HCT116 (cell line): Measurements from ENCODE around the gene HNF1B. TPM values are rescaled to one million over a fixed set of nuclear protein-coding genes. Genes with fewer than 3 reads are reported as not detected.

Source experiments
- ATAC-seq: fragments of 200-7000 bp; cut with Tn5 transposase; 2 replicates; pipeline ENCODE4 v1.9.1; 2020; ENCODE audit warnings: mild to moderate bottlenecking, moderate library complexity
- BruUV-seq: library from RNA; stranded (reverse); fragments of 400-500 nt; replicated peaks from 2 replicates; lab custom pipeline; 2021; lab: Mats Ljungman, UMichigan
- CTCF ChIA-PET: fragments of 300-600 bp; sonication (Branson Sonifier 250); formaldehyde crosslinking; loops from one replicate; lab custom pipeline; 2021; ENCODE audit warnings: antibody characterized with exemption; lab: Charles Lee
- POLR2A ChIA-PET: fragments of 300-600, 350-600 bp; sonication (Branson Sonifier 250); formaldehyde crosslinking; loops from one replicate; lab custom pipeline; 2021; ENCODE audit warnings: antibody characterized with exemption; lab: Charles Lee
- RAD21 ChIA-PET, 2 experiments: fragments of 300-600 bp; sonication (Branson Sonifier 250); formaldehyde crosslinking; loops; one replicate each; lab custom pipeline; 2023; ENCODE audit warnings: low total read pairs in 2 of 2; ENCODE audit not compliant: uncharacterized antibody in 2 of 2, unreplicated experiment in 2 of 2, low non-redundant PET in 1 of 2; lab: Charles Lee
- DNase-seq: peaks from one replicate; pipeline ENCODE4 v3.0.0-alpha.2; 2010; ENCODE audit warnings: low read depth, low spot score
- H2AFZ ChIP-seq: fragments of 200-600 bp; shearing (Covaris generic), sonication (generic); 2 replicates; pipeline ENCODE4 v1.6.1; 2017; ENCODE audit warnings: low read depth, mixed run types, mixed read lengths, antibody characterized with exemption, low read length; ENCODE audit not compliant: poor library complexity, severe bottlenecking
- H3K27ac ChIP-seq: 2 replicates; pipeline ENCODE4 v1.5.1; 2012; ENCODE audit warnings: low read depth, low read length
- H3K27me3 ChIP-seq: fragments of 200-600 bp; sonication (generic); 2 replicates; pipeline ENCODE4 v1.6.1; 2016; ENCODE audit warnings: mixed run types, low read length, mixed read lengths; ENCODE audit not compliant: insufficient read depth
- H3K36me3 ChIP-seq, 2 experiments: fragments of 200-500 bp in 1 of 2; fragments of 200-600 bp in 1 of 2; sonication (Bioruptor generic) in 1 of 2; sonication (generic) in 1 of 2; 2 replicates each; pipeline versions ENCODE4 v1.5.1 to v1.6.1; 2014 to 2016; ENCODE audit warnings: low read length in 2 of 2, inconsistent platforms in 1 of 2, mixed read lengths in 1 of 2, mixed run types in 1 of 2; ENCODE audit not compliant: insufficient read depth in 2 of 2, control insufficient read depth in 1 of 2
- H3K4me1 ChIP-seq, 2 experiments: fragments of 200-600 bp in 1 of 2; sonication (generic) in 1 of 2; 2 replicates each; pipeline versions ENCODE4 v1.5.1 to v1.6.1; 2012 to 2017; ENCODE audit warnings: low read length in 2 of 2, inconsistent platforms in 1 of 2, mild to moderate bottlenecking in 1 of 2, mixed read lengths in 1 of 2, mixed run types in 1 of 2, moderate library complexity in 1 of 2; ENCODE audit not compliant: insufficient read depth in 2 of 2, control insufficient read depth in 1 of 2
- H3K4me2 ChIP-seq: fragments of 200-600 bp; sonication (generic); 2 replicates; pipeline ENCODE4 v1.6.1; 2017; ENCODE audit warnings: mixed run types, low read length, mixed read lengths
- H3K4me3 ChIP-seq, 2 experiments: fragments of 200-600 bp in 1 of 2; sonication (generic) in 1 of 2; replicated peaks in 1 of 2; 2 replicates each; pipeline ENCODE4 v1.5.1; 2011 to 2016; ENCODE audit warnings: low read length in 2 of 2, control low read depth in 1 of 2, low read depth in 1 of 2, mild to moderate bottlenecking in 1 of 2, mixed read lengths in 1 of 2, mixed run types in 1 of 2
- H3K79me2 ChIP-seq: fragments of 200-600 bp; sonication (generic); 2 replicates; pipeline ENCODE4 v1.6.1; 2017; ENCODE audit warnings: mild to moderate bottlenecking, mixed run types, low read length, moderate library complexity, mixed read lengths; ENCODE audit not compliant: insufficient read depth
- H3K9ac ChIP-seq: fragments of 200-600 bp; sonication (generic); 2 replicates; pipeline ENCODE4 v1.6.1; 2016; ENCODE audit warnings: low read length, mixed read lengths
- H3K9me2 ChIP-seq: fragments of 200-600 bp; sonication (generic), shearing (Covaris generic); 2 replicates; pipeline ENCODE4 v1.6.1; 2017; ENCODE audit warnings: mixed run types, mild to moderate bottlenecking, moderate library complexity; ENCODE audit not compliant: insufficient read depth
- H3K9me3 ChIP-seq, 2 experiments: fragments of 200-500 bp in 1 of 2; fragments of 200-600 bp in 1 of 2; sonication (Bioruptor generic) in 1 of 2; sonication (generic) in 1 of 2; 2 replicates each; pipeline ENCODE4 v1.6.1; 2014 to 2017; ENCODE audit warnings: low read length in 2 of 2, mixed read lengths in 2 of 2, inconsistent platforms in 1 of 2, low read depth in 1 of 2, mild to moderate bottlenecking in 1 of 2, mixed run types in 1 of 2, moderate library complexity in 1 of 2; ENCODE audit not compliant: control insufficient read depth in 1 of 2, insufficient read depth in 1 of 2
- H4K20me1 ChIP-seq: fragments of 200-600 bp; sonication (generic), shearing (Covaris generic); 2 replicates; pipeline ENCODE4 v1.6.1; 2017; ENCODE audit warnings: mixed run types, mild to moderate bottlenecking, moderate library complexity; ENCODE audit not compliant: insufficient read depth
- ELF1 ChIP-seq: IDR thresholded peaks from 2 replicates; pipeline ENCODE4 v1.6.1; 2012; ENCODE audit warnings: low read depth, borderline replicate concordance
- EZH2phosphoT487 ChIP-seq: fragments of 200-600 bp; IDR thresholded peaks from 2 replicates; pipeline ENCODE4 v1.6.1; 2018; ENCODE audit warnings: antibody characterized with exemption, borderline replicate concordance
- FOSL1 ChIP-seq: IDR thresholded peaks from 2 replicates; pipeline ENCODE4 v1.6.1; 2012; ENCODE audit warnings: low read depth
- JUND ChIP-seq: IDR thresholded peaks from 2 replicates; pipeline ENCODE4 v1.6.1; 2012
- POLR2AphosphoS5 ChIP-seq: IDR thresholded peaks from 2 replicates; pipeline ENCODE4 v1.6.1; 2011; ENCODE audit warnings: mild to moderate bottlenecking, low read depth, low read length, moderate library complexity
- RAD21 ChIP-seq: IDR thresholded peaks from 2 replicates; pipeline ENCODE4 v1.6.1; 2012; ENCODE audit warnings: low read depth, mild to moderate bottlenecking
- SIN3A ChIP-seq: IDR thresholded peaks from 2 replicates; pipeline ENCODE4 v1.6.1; 2012; ENCODE audit warnings: low read depth
- SP1 ChIP-seq: IDR thresholded peaks from 2 replicates; pipeline ENCODE4 v1.6.1; 2012; ENCODE audit warnings: low read depth
- SRF ChIP-seq: IDR thresholded peaks from 2 replicates; pipeline ENCODE4 v1.6.1; 2012; ENCODE audit warnings: low read depth
- TCF7L2 ChIP-seq: IDR thresholded peaks from 2 replicates; pipeline ENCODE4 v1.7.0; 2011; ENCODE audit warnings: borderline replicate concordance, inconsistent platforms; ENCODE audit not compliant: insufficient read depth, insufficient read length; ENCODE audit errors: extremely low read depth
- ZNF274 ChIP-seq: fragments of 200-500 bp; sonication (Bioruptor generic); IDR thresholded peaks from 2 replicates; pipeline ENCODE4 v1.6.1; 2014; ENCODE audit warnings: mild to moderate bottlenecking, low read depth, low read length, inconsistent platforms
- intact Hi-C: fragments of 100-400 bp; cut with micrococcal nuclease; formaldehyde crosslinking; loops from 2 replicates; pipeline ENCODE4 v1.10.0; 2022
- total RNA-seq: library from RNA; stranded (reverse); gene quantifications from one replicate; pipeline ENCODE4 v1.2.1, GENCODE V29; 2021; ENCODE audit not compliant: unreplicated experiment
- TF ChIP-seq, protein P1 (sequence below), 3 experiments: fragments of 200-600 bp in 1 of 3; sonication (generic) in 1 of 3; IDR thresholded peaks in 2 of 3; conservative IDR thresholded peaks in 1 of 3; 2 replicates each; pipeline ENCODE4 v1.5.1; 2012 to 2017; ENCODE audit warnings: low read depth in 2 of 3, low read length in 2 of 3, antibody characterized with exemption in 1 of 3, borderline replicate concordance in 1 of 3, control low read depth in 1 of 3, mild to moderate bottlenecking in 1 of 3, mixed read lengths in 1 of 3, mixed run types in 1 of 3, moderate library complexity in 1 of 3; ENCODE audit not compliant: insufficient read depth in 1 of 3
- TF ChIP-seq, protein P2 (sequence below): IDR thresholded peaks from 2 replicates; pipeline ENCODE4 v1.6.1; 2011; ENCODE audit warnings: mild to moderate bottlenecking, low read length, moderate library complexity; ENCODE audit not compliant: insufficient replicate concordance; ENCODE audit errors: extremely low read depth

The HNF1B gene
- total RNA-seq, 1 experiment from 2014 or later = 3.6 TPM

DNA sequence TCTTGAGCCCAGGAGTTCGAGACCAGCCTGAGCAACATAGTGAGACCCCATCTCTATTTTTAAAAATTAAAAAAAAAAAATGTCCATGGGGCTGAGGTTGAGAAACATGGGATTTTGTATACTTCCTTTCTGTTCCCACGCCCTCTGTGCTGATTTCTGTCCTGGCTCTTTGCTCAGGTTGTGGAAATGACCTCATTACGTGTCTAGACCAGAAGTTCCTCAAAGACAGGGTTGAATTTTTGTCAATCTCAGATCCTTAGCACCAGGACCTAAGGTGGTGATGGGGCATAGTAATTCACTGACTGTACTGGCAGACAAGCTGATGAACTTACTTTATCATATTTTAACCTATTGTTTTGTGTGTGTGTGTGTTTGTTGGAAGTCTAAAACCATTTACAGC, 11.2 kb upstream of the HNF1B start:
- no peak overlapping the region for H3K27ac ChIP-seq
- no peaks in the 10 kb centered on the region for H3K9me3 ChIP-seq
- H3K27me3 ChIP-seq = no peaks in the 10 kb centered on the region
- no peaks in the 10 kb centered on the region for H3K79me2 ChIP-seq
- POLR2A ChIA-PET = no interaction called here
- H3K4me2 ChIP-seq = no peak overlapping the region
- CTCF ChIA-PET = no interaction called here
- H4K20me1 ChIP-seq = no peaks in the 10 kb centered on the region
- TF ChIP-seq EZH2phosphoT487 (no peak), FOSL1 (no peak), ELF1 (no peak), JUND (no peak), POLR2AphosphoS5 (no peak)
- TF ChIP-seq, protein P1, sequence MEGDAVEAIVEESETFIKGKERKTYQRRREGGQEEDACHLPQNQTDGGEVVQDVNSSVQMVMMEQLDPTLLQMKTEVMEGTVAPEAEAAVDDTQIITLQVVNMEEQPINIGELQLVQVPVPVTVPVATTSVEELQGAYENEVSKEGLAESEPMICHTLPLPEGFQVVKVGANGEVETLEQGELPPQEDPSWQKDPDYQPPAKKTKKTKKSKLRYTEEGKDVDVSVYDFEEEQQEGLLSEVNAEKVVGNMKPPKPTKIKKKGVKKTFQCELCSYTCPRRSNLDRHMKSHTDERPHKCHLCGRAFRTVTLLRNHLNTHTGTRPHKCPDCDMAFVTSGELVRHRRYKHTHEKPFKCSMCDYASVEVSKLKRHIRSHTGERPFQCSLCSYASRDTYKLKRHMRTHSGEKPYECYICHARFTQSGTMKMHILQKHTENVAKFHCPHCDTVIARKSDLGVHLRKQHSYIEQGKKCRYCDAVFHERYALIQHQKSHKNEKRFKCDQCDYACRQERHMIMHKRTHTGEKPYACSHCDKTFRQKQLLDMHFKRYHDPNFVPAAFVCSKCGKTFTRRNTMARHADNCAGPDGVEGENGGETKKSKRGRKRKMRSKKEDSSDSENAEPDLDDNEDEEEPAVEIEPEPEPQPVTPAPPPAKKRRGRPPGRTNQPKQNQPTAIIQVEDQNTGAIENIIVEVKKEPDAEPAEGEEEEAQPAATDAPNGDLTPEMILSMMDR (IDR thresholded peaks at IDR 0.05 in 2 of 3, conservative IDR thresholded peaks at IDR 0.05 in 1 of 3; ENCODE audit: borderline replicate concordance in 1 of 3, insufficient read depth in 1 of 3, low read depth in 2 of 3, low read length in 2 of 3) = no peak
- intact Hi-C loops = no loop called here
- no peaks in the 10 kb centered on the region for H3K36me3 ChIP-seq
- H2AFZ ChIP-seq = no peak overlapping the region
- ATAC-seq (no peak), DNase-seq (no peak)
- no peak overlapping the region for H3K9ac ChIP-seq
- H3K4me3 ChIP-seq = no peak overlapping the region
- RAD21 ChIA-PET = no interaction called here
- no peaks in the 10 kb centered on the region for H3K9me2 ChIP-seq
- H3K4me1 ChIP-seq = no peaks in the 10 kb centered on the region; a peak in 1 of 4 replicates
- BruUV-seq = no TSS peak

DNA sequence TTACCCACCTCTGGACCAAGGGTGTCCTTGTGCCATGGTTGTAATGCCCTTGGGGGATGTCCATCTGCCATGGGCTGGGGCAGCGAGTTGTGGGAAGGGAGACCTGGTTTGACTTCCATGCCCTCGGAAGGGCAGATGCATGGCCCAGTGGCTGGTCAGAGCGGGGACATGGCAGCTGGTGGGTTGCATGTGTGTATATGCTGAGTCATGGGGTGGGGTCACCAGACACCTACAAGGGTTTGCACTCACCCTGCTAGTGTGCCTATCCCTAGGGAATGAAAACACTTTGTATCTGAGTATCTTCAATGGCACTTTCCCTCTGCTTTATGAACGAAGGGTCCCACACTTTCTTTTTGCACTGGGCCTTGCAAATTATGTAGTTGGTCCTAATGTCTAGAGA, 10.6 kb upstream of the HNF1B start:
- no peak overlapping the region for H3K27ac ChIP-seq
- no peak for DNase-seq
- no peak overlapping the region for H3K4me3 ChIP-seq
- ChIA-PET CTCF (no interaction called here), POLR2A (no interaction called here), RAD21 (no interaction called here)
- ATAC-seq = no peak
- H3K4me2 ChIP-seq = no peak overlapping the region
- H3K4me1 ChIP-seq = no peaks in the 10 kb centered on the region; a peak in 1 of 4 replicates
- H3K79me2 ChIP-seq = no peaks in the 10 kb centered on the region
- no peak overlapping the region for H3K9ac ChIP-seq
- no peaks in the 10 kb centered on the region for H3K9me3 ChIP-seq
- no peak for TF ChIP-seq FOSL1
- TF ChIP-seq SRF = no peak
- no peak for TF ChIP-seq ZNF274
- TF ChIP-seq, protein P1 (IDR thresholded peaks at IDR 0.05 in 2 of 3, conservative IDR thresholded peaks at IDR 0.05 in 1 of 3; ENCODE audit: borderline replicate concordance in 1 of 3, insufficient read depth in 1 of 3, low read depth in 2 of 3, low read length in 2 of 3) = no peak
- no peak for TF ChIP-seq JUND
- no peak for TF ChIP-seq RAD21
- TF ChIP-seq ELF1 = no peak
- no peak for TF ChIP-seq POLR2AphosphoS5
- no peak for TF ChIP-seq EZH2phosphoT487
- no peak for TF ChIP-seq SP1
- no peak for TF ChIP-seq TCF7L2
- TF ChIP-seq SIN3A = no peak
- TF ChIP-seq, protein P2, sequence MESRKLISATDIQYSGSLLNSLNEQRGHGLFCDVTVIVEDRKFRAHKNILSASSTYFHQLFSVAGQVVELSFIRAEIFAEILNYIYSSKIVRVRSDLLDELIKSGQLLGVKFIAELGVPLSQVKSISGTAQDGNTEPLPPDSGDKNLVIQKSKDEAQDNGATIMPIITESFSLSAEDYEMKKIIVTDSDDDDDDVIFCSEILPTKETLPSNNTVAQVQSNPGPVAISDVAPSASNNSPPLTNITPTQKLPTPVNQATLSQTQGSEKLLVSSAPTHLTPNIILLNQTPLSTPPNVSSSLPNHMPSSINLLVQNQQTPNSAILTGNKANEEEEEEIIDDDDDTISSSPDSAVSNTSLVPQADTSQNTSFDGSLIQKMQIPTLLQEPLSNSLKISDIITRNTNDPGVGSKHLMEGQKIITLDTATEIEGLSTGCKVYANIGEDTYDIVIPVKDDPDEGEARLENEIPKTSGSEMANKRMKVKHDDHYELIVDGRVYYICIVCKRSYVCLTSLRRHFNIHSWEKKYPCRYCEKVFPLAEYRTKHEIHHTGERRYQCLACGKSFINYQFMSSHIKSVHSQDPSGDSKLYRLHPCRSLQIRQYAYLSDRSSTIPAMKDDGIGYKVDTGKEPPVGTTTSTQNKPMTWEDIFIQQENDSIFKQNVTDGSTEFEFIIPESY = no peak
- no TSS peak for BruUV-seq
- no peaks in the 10 kb centered on the region for H3K9me2 ChIP-seq
- intact Hi-C loops = no loop called here
- H2AFZ ChIP-seq = no peak overlapping the region
- no peaks in the 10 kb centered on the region for H3K36me3 ChIP-seq
- no peaks in the 10 kb centered on the region for H3K27me3 ChIP-seq
- no peaks in the 10 kb centered on the region for H4K20me1 ChIP-seq
